Tongue (tissue), 2 donors: ENCODE measurements around the gene VPS18. TPM values are rescaled to one million over a fixed set of nuclear protein-coding genes. Genes with fewer than 3 reads are reported as not detected.
A peak's percentile ranks its signal among the peaks of the same experiment; 100 is the strongest.
"Not testable (repeated sequence)": the region's sequence is repeated elsewhere in the genome, so short reads cannot be mapped to it uniquely, and the experiment has no call there.

ENCODE experiments used
- DNase-seq: peaks from one replicate; pipeline ENCODE4 v3.0.0-alpha.2; 2015
- total RNA-seq: library from RNA; depleted of rRNA; stranded (reverse); fragments of >200 nt; gene quantifications from one replicate; pipeline ENCODE4 v1.2.3, GENCODE V29; 2014

VPS18 gene, protein sequence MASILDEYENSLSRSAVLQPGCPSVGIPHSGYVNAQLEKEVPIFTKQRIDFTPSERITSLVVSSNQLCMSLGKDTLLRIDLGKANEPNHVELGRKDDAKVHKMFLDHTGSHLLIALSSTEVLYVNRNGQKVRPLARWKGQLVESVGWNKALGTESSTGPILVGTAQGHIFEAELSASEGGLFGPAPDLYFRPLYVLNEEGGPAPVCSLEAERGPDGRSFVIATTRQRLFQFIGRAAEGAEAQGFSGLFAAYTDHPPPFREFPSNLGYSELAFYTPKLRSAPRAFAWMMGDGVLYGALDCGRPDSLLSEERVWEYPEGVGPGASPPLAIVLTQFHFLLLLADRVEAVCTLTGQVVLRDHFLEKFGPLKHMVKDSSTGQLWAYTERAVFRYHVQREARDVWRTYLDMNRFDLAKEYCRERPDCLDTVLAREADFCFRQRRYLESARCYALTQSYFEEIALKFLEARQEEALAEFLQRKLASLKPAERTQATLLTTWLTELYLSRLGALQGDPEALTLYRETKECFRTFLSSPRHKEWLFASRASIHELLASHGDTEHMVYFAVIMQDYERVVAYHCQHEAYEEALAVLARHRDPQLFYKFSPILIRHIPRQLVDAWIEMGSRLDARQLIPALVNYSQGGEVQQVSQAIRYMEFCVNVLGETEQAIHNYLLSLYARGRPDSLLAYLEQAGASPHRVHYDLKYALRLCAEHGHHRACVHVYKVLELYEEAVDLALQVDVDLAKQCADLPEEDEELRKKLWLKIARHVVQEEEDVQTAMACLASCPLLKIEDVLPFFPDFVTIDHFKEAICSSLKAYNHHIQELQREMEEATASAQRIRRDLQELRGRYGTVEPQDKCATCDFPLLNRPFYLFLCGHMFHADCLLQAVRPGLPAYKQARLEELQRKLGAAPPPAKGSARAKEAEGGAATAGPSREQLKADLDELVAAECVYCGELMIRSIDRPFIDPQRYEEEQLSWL
- 23.8 TPM for total RNA-seq

DNA sequence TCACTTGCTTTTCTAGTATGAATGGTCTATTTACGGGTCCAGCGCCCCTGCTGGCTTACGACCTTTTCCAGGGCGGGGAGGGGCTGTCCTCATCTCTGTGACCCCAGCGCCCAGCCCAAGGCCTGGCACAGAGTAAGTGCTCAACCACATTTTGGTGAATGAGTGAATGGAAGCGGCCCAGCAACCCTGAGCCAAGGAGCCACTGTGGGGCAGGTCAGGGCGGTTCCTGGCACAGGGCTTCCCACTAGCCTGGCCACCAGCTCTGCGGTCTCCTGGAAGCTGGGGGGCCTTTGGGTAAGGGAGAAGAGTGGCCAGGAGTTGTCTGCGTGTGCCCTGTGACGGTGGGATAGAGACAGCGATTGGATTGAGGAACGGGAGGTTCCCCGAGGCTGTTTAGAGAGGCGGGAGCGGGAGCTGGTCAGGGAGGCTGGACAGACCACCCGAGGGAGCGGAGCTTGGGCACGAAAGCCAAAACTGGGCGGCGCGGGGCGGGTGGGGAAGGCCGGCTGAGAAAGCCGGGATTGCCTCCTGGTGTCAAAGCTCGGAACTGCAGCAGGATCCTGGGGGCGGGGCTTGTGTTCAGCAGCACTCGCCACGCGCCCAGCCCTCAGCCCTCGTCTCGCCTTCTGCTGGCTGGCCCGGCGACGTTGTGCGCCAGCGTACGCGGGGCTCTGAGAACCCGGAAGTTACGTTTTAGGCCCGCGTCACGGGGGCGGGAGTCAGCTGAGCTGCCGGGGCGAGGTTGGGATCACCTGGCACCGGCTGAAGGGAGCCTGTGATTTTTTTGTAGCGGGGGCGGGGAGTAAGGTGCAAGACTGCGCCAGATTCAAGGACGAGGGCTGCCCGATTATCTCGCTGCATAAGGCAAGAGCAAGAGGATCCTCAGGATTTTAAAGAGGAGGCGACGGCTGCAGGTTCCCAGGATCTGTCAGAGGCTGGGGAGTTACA lies at the start of gene VPS18:
VPS18 (plus strand) TSS at position 718 of the 948 bp plus-strand sequence. CDS start 319 bp downstream, outside the sequence.
- DNase-seq, result peak; percentile 99

DNA sequence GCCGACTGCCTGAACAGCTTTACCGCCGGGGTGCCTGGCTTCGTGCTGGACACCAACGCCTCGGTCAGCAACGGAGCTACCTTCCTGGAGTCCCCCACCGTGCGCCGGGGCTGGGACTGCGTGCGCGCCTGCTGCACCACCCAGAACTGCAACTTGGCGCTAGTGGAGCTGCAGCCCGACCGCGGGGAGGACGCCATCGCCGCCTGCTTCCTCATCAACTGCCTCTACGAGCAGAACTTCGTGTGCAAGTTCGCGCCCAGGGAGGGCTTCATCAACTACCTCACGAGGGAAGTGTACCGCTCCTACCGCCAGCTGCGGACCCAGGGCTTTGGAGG lies 49.6 kb upstream of the VPS18 start:
- DNase-seq, result no peak

DNA sequence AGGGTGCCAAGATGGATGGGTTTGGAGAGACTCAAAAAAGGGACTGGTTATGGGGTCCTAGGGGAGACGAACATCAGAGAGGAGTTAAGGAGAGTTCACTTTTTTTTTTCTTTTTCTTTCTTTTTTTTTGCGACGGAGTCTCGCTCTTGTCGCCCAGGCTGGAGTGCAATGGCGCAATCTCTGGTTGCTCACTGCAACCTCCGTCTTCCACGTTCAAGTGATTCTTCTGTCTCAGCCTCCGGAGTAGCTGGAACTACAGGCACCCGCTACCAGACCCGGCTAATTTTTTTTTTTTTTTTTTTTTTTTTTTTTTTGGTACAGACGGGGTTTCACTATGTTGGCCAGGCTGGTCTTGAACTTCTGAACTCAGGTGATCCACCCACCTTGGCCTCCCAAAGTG lies 49.2 kb upstream of the VPS18 start:
- DNase-seq, result no peak

DNA sequence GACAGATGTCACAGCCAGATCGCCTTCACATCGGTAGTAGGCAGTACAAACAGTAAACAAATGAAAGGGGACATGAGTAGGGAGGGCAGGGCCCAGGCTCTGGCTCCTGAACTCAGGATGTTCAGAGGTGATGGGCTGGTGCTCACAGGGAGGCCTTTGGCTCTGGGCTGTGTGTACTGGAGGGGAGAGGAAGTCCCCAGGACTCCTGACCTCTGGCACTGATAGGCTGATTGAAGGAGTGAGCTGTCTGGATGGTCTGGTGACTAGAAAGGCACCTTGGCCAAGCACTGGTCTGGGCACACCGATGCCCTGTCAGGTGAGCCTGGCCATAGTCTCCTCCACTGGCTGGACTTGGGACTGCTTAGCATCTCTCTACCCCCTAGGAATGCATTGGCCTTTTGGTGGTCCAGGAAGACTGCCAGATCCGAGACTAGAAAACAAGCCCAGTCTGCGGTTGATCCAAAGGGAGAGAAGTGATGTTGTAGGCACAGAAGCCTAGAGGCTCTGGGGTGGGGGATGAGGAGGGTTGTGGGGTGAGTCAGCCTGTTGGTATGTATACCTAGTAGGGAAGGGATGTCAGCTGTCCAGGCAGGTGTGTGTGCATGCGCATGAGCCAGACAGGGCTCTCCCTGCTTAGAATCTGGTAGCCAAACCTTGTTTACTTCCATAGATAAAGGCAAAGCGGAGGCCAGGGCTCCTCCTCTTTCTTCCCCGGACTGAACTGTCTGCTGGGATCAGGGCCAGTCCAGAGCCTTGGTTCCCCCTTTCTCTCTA lies 48.6 kb upstream of the VPS18 start:
- no peak for DNase-seq

DNA sequence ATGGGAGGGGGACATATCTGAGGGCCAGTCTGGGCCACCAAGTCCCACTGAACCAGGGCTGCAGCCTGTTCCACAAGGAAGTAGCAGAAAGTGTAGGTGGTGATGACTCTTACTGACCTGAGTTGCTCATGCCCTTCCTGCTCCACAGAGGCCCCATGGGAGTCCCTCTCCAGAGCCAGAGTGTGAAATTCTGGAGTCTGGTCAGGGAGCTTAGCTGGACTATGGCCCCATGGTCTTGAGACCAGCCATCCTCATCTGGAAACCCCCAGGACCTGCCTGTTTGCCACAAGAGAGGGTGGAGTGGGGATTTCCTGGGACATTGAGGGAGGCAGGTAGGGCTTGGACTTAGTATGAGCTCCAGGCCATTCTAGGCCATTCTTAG lies 47.4 kb upstream of the VPS18 start:
- no peak for DNase-seq

DNA sequence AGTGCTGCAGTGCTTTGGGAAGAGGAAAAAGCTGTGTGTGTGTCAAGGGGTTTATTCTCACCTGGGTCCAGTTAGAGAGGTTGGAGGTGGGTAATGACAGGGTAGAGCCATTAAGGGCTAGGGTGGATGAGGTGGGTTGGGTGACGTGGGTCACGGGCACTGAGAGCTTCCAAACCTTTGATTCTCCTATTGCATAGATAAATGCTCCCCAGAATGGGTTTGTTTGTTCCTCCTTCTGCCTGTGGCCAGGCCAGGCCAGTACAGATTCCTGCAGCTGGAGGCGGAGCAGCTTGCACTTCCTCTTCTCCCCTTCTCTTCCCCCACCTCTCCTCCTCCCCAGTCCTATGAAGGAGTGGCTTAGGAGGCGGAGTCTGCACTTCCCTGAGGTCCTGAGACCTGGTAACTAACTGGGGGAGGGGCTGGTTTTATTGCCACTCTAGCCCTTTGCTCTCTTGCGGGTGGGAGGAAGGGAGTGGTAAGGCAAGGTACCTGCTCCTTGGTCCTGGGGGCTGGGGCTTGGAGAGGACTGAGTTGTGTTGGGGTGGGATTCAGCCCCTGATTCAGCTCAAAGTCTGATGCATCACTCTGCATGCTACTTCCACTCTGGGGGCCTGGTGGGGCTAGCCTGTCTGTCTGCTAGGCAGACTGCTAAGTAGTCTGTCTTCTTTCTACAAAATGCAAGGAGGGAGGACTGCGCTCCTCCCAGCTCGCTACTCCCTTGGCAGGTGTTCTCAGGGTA lies 46.9 kb upstream of the VPS18 start:
- DNase-seq, result no peak

DNA sequence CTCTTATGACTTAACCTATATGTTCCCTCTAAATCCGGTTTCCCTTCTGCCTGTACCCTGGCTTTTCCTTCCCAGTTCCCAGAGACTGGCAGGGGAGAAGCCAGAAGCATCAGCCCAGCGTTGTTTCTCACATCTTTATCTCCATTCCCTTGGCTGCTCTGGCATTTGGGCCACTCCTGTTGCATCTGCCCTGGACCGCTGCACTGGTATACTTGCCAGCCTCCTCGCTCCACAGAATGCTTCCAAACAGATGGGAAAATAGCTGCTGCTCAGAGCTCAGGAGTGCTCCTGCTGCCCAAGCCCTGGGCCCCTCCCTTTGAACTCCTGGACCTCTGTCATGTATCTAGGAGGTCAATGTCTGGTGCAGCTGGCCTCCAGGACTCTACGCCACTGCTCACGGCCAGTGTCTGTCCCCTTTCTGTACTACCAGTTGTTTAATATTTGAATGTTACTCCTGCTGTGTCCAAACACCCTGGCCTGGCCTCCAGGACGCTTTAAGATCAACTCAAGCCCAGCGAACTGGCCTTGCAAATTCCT lies 43.6 kb upstream of the VPS18 start:
- DNase-seq, result no peak

DNA sequence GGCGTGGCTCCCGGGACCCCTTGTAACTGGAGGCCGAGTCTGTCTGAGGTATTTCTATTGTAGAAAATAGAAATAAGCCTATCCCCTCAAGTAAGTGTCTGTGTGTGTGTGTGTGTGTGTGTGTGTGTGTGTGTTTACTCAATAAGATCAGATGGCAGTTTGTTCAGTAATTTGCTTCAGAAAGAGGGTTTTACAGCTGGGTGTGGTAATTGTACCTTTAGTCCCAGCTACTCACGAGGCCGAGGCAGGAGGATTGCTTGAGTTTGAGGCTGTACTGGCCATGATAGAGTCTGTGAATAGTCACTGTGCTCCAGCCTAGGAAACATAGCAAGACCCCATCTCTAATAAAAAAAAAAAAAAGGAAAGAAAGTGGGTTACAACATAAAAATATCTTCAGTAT lies 41.7 kb upstream of the VPS18 start:
- DNase-seq, result no peak

DNA sequence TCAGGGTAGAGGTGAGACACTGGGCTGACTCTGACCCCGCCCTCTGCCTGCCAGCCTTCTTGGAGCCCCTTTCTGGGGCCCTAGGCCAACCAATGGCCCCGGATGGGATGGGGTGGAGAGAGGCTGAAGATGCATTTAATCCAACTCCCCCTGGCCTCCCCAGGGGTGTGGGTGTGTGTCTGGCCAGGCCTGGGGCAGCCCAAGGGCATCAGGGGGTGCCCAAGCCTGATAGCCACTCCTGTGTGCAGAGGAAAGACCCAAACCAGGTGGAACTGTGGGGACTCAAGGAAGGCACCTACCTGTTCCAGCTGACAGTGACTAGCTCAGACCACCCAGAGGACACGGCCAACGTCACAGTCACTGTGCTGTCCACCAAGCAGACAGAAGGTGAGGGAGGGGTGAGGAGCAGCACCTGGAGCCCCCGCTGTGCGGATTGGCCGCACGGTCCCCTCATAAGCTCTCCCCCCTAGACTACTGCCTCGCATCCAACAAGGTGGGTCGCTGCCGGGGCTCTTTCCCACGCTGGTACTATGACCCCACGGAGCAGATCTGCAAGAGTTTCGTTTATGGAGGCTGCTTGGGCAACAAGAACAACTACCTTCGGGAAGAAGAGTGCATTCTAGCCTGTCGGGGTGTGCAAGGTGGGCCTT lies 40.9 kb upstream of the VPS18 start:
- no peak for DNase-seq

DNA sequence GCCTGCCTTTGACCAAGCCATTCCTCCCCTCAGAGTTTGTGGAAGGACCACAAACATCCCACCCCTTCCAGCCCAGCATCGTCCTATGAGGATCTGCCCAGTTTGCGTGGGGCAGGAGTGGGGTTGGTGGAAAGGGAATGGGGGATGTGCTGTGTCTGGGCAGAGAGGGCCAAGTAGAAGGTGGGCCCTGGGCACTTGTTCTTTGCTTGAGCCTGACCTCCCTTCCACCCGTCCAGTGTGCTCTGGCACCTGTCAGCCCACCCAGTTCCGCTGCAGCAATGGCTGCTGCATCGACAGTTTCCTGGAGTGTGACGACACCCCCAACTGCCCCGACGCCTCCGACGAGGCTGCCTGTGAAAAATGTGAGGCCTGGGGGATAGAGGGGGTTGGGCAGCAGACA lies 40.1 kb upstream of the VPS18 start:
- DNase-seq, result no peak

DNA sequence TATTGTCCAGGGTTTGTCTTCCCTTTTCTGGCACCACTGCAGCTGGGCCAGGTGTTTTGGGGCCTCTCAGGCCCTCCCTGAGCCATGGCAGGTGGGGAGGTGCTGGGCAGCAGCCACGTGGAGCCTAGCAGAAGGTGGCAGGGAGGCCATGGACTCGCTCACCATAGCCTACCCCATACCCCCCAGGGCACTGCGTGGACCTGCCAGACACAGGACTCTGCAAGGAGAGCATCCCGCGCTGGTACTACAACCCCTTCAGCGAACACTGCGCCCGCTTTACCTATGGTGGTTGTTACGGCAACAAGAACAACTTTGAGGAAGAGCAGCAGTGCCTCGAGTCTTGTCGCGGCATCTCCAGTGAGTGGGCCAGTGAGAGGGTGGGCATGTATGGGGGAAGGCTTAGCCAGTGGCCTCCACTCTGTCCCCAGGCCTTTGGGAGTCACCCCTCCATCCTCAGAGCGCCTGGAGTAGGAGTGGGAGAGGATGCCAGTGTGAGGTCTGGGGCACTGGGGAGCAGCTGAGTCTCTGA lies 38.5 kb upstream of the VPS18 start:
- no peak for DNase-seq

DNA sequence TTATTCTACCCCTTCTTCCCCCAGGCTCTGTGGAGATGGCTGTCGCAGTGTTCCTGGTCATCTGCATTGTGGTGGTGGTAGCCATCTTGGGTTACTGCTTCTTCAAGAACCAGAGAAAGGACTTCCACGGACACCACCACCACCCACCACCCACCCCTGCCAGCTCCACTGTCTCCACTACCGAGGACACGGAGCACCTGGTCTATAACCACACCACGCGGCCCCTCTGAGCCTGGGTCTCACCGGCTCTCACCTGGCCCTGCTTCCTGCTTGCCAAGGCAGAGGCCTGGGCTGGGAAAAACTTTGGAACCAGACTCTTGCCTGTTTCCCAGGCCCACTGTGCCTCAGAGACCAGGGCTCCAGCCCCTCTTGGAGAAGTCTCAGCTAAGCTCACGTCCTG lies 37.5 kb upstream of the VPS18 start:
- DNase-seq, result no peak

DNA sequence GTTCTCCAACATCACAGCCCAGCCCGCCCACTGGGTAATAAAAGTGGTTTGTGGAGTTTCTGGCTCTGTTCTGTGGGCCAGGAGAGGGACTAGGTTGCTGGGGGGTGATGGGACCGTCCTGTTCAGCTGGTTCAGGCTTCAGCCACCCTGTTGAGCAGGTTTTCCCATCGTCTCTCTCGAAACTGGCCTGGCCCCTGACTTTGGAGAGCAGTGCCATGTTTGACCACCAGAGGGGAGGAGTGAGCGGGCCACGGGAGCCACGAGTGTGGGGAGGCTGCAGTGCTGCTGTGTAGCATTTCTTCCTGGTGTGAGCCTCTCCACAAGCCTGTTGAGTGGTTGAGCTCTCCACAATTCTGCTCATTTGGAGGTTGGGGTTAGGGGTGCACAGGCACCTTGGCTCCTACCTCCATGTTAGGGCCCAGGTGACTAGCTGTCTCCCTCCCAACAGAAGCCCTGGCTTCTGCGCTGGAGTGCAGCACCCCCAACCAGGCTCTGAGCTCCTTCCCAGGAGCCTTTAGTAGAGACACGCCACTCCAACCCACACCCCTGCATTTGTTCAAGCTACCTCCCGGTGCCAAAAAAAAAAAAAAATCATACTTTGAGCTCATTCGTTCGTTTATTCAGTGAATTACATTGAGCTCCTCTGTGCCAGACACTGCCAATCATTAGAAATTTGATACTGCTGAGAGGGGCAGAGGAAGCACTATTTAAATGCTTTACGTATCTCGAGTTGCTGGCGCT lies 36.5 kb upstream of the VPS18 start:
- DNase-seq, result peak; percentile 89

DNA sequence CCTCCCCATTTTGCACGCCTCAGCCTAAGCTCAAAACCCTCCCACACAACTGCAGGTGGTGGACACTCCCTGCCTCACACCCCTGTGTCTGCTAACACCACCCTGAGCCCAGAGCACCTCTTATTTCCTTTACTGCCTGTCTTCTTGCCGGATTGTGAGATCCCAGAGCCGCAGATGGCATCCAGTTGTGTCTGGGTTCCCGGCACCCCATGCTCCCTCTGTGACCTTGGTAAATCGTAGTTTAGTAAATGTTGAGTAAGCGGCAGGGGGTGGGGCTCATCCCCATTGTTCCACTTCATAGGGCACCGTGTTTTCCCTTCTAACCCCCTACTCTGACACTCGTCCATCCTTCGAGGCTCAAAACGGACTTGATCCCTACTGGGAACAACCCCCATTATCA lies 35.5 kb upstream of the VPS18 start:
- no peak for DNase-seq

DNA sequence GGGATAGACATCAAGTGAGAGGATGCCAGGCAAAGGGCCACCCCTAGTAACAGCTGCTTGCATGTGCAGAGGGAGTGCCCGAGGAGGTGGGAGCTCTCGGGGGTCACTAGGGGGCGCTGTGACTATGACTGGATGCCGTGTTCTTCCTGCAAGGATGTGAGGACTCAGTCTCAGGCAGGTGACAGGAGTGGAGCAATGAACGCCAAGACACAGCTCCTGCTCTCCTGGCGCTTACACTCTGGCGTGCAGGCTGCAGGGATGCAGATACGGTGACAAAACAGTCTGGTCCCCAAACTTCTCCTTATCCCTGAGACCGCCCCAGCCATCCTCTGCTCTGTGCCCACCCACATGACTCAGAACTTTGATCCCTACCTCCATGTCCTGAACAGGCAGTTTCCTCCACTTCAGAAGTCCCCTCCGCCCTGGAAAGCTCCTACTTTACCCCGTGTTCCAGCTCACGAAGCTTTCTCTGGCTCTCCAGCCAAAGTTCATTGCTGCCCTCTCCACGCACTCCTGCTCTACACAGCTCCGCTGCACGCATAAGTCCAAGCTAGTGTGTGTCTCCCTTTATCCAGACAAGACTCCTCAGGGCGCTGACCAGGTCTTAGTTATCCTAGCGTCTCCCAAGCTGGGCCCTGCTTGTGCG lies 34.9 kb upstream of the VPS18 start:
- peak; percentile 85 for DNase-seq

DNA sequence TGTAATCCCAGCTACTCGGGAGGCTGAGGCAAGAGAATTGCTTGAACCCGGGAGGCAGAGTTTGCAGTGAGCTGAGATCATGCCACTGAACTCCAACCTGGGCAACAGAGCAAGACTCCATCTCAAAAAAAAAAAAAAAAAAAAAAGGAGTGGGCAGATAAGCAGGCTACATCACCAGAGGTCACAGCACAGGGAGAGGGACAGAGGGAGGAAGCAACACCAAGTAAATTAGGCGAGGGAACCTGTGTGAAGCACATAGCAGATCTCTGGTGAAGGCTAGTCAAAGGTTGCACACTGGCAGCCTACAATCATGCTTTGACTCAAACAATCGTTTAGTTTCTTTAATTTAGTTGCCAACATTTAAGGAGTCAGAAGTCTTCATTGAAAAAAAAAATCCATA lies 33.1 kb upstream of the VPS18 start:
- not testable (repeated sequence) for DNase-seq

DNA sequence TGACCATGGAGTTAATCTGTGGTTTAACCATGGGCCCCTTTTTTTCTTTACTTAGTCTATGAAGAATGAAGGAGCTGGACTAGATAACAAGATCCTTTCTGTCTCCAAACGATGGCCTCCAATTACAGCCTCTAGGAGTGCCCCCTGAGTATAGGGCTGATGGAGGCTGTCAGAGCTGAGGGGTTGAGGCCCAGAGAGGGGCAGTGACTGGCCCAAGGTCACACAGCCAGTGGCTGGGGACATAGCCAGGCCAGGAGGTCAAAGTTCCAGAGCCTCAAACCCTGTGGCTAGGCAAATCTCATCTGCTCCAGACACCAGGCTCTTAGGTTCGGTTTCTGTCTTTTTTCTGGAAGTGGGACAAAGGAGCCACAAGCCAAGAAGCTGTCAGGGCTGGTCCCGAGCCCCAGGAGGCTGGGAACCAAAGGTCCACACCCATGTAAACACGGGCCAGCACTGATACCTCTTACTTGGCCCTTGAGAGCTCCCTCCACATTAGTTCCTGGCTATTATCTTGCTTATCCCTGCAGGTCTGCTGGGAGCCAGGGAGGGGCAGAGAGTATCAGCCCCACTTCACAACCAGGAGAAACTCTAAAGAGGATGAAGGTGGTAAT lies 30.5 kb upstream of the VPS18 start:
- DNase-seq, result no peak

DNA sequence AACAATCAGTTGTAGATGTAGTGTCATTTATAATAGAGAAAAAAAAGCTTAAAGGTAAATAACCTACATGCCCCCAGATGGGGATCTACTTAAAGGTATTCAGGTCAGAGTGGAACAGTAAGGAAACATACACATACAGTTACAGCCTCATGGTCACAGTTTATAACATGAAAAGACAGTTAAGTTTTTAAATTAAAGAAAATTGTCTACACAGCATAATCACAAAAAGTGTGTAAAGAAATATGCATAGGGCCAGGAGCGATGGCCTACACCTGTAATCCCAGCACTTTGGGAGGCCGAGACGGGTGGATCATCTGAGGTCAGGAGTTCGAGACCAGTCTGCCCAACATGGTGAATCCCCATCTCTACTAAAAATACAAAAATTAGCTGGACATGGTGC lies 27.1 kb upstream of the VPS18 start:
- no peak for DNase-seq
